Mammary epithelial cell (primary cell): ENCODE data around the gene MACROH2A1.

Source experiments
- CTCF ChIP-seq, 2 donors: IDR thresholded peaks in 1 of 2; conservative IDR thresholded peaks in 1 of 2; 2 replicates each; pipeline ENCODE4 v1.5.1; 2011 to 2012; ENCODE audit warnings: inconsistent platforms in 2 of 2, low read length in 2 of 2, mild to moderate bottlenecking in 2 of 2, control low read depth in 1 of 2, low read depth in 1 of 2; ENCODE audit not compliant: insufficient read depth in 1 of 2; ENCODE audit errors: extremely low read depth in 1 of 2
- EZH2 ChIP-seq: IDR thresholded peaks from 2 replicates; pipeline ENCODE4 v1.6.1; 2012; ENCODE audit warnings: low read length, inconsistent platforms, borderline replicate concordance

DNA sequence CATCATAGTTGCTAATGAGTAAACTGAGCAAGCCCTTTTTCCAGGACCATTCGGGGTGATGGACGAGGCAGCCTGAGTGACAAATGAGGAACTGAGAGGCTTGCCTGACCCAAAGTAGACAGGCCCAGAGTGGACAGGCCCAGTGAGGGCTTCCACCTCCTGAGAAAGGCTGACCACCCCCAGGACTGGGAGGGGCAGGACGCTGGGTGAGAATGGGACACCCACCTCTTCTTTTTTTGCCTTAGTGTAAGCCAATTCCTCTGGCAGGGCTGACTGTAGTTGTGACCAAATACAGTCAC is 68.3 kb downstream of the MACROH2A1 start:
- TF ChIP-seq CTCF (conservative IDR thresholded peaks at IDR 0.05 in 1 of 2, IDR thresholded peaks at IDR 0.05 in 1 of 2; ENCODE audit: extremely low read depth in 1 of 2, insufficient read depth in 1 of 2, low read depth in 1 of 2, low read length in 2 of 2) (no peak), EZH2 (no peak)
